Stimulated activated CD4-positive, alpha-beta T cell treated with anti-CD3 and anti-CD28 coated beads, Interleukin-12 subunit alpha, Interleukin-12 subunit beta, amount 100 ng/mL, for 24 hours (primary cell): Measurements from ENCODE around the gene ANKS3.

Source experiments
- DNase-seq, 2 experiments: peaks; one replicate each; pipeline ENCODE4 v3.0.0-alpha.2; 2020; ENCODE audit warnings: low read depth in 2 of 2

ANKS3 gene

GRCh38 chr16:4673387-4674046 is 60.6 kb downstream of the ANKS3 start:
- DNase-seq: no peak

DNA sequence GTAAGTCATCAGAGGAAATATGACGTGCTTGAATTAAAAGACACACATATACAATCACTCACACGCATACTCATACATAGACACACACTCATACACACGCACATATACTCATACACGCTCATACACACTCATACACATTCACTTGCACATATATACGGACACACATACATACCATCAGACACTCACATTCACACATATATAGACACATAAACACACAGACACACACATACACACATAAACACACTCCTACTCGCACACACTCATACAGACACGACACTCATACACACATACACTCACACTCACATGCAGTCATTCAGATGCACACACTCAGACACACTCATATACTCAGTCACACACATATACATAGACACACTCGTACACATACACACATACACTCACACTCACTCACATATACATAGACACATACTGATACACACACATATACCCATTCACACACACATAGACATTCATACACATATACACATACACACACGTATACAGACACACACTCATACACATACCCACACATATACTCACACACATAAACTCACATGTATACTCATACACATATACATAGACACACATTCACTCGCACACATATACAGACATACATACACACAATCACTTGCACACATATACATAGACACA is 65.6 kb downstream of the ANKS3 start:
- no peak for DNase-seq

- no peak for DNase-seq
Observed at GRCh38 chr16:4667203-4667963, 66.7 kb downstream of the ANKS3 start.

- DNase-seq: no peak
Observed at GRCh38 chr16:4666537-4667202, 67.4 kb downstream of the ANKS3 start.

DNA sequence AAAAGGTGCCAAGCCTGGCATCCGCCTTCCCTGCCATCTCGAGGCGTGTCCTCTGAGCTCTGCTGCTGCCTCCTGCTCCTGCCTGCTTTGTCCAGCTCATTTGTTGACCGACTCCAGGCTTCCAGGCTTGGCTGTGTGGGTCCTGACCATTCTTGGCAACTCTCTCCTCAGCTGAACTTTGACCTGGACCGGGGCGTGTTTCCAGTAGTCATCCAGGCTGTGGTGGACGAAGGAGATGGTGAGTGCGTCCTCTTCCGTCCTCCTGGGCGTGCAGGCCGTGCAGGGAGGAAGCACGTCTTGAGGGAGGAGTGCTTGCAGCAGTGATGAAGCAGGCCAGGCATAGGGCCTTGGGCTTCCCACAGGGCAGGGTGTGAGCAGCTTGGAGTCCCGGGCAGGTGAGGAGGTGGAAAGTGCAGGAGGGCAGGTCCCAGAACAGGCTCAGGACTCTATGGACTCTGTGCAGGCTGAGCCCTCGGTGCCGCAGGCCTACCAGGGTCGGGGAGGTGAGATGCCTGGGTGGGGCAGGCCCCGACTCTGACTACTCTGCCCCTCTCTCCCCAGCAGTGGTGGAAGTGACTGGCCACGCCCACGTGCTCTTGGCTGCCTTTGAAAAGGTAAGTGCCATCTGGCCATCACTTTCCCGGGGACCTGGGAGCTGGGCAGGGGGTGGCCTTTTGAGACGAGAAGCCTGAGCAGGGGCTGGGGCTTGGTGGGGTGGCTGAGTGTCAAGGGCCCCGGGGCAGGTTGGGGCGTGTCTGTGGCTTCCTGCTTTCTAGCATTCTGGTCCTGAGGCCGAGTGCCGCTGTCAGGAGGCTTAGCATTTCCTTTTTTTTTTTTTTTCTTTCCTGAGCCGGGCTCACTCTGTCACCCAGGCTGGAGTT is 69.3 kb downstream of the ANKS3 start:
- peak in 1 of 2 experiments; percentile 31 for DNase-seq

DNA sequence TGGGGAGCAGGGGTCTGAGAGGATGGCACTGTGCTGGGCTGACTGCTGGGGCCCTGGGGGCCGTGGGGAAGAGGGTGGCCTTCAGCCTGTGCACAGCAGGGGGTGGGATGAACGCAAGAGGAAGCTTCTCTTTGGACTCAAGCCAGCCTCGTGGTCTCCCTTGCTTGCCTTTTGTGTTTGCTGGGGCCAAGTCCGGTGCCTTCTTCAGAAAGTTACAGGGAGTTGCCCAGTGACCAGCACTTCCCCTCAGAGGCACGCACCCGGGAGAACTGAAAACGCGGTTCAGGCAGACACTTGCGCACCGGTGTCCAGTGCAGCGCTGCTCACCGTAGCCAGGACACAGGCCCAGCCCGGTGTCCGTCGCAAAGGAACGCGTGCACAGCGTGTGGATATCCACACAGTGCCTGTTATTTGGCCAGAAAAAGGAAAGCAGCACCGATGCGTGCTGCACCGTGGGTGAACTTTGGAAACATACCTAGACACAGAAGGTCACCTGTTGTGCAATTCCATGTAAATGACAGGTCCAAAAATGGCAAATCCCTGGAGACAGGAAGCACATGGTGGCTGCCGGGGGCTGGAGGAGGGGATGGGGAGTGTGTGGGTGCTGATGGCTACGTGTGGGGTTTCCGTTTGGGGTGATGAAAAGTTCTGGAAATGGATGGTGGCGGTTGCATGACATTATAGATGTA is 70.2 kb downstream of the ANKS3 start:
- no peak for DNase-seq

DNA sequence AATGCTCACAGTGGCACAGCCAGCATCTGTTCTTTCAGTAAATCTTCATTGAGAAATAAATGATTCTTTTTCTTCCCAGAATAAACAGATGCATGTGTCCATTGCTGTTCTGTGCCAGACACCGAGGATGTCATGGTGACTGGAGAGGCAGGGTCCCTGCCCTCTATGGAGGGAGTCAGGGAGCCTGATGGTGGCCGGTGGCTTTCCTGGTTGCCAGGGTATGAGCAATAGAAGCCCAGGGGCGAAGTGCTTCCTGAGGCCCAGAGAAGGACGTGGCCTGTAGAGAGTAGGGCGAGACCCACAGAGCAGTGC is 70.7 kb downstream of the ANKS3 start:
- DNase-seq: no peak

DNA sequence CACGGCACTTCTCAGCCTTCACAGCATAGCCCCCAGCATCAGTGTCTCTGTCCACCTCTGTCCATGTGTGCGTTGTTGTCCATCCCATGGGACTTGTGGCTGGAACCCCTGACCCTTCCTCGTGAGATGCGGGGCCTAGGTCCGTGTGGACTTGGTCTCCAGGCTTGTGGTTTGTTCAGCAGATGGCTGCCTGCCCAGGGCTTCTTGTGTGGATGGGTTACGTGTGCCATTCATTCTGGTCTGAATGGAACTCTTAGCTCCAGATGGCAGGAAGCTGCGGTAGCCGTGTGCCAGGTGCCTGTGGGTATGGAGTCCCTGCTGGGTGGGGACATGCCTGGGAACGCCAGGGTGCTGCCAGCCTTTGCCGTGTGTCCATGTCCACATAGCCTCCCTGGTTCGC is 72.4 kb downstream of the ANKS3 start:
- DNase-seq: no peak

DNA sequence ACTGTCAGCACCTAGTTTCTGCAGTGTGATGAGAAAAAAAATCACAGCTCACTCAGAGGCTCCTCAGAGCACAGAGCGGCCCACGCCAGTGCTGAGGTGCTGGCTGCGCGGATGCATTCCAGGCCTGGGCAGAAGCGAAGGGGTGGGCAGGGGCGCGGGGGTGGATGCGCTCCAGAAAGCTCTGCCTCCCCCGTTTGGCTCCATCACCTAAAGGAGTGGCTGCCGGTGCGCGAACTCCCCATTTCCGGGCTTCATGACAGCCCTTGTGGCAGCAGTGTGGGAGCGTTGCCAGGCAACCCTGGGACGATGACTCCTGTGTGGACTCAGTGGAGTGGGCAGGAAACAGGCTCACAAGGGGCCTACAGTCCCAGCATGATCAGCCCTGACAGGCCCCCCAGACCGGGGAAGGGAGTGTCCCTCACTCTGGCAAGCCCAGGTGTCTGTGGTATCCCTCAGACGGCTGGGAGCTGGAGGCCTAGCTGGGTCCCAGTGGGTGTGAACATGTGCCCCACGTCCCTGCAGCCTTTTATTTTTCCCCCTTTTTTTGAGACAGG is 73.5 kb downstream of the ANKS3 start:
- peak; percentile 40 to 70 for DNase-seq

DNA sequence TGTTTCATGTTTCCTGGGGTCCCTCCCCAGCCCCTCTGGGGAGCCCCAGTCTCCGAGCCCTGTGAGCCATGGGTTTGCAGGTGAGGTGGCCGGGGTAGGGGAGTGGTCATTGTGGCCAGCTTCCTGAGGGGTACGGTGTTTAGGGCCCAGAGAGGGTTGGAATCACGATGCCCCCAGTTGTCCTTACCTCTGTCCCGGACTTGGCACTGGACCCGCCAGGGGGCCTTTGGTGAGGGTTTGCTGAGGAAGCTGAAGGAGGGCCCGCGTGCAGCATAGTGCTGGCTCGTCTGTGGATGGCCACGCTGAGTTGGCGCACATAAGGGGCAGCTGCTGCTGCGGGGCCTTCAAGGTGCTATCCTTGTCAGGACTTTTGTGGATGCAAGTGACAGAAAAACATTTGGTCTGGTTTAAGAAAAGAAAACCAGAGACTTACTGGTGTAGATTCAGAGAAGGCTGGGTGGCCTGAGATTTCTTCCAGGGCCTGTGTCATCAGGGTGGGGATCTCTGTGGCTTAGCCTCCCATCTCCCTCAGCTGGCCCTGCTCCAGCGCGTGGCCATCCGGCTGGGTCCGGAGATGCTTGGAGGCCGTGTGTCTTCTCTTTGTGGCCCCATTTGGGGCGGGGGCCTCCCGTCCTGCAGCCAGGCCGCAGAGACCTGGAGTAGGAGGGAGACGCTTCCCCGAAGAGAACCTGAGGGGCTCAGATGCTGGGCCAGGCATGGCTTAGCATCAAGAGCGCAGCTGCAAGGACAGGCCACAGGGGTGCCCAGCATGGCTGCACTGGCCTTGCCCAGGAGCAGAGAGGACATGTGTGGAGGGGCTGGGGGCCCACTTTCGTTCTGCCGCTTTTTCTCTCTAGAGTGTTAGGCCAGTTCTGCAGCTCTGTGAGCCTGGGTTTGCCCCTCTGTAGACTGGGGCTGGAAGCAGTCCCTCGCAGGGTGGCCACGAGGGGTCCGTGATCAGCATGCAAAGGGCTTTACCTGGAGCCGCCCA is 74.4 kb downstream of the ANKS3 start:
- DNase-seq: no peak

GRCh38 chr16:4656695-4657686 is 77.1 kb downstream of the ANKS3 start:
- no peak for DNase-seq

GRCh38 chr16:4656221-4656620 is 77.8 kb downstream of the ANKS3 start:
- DNase-seq: no peak

- no peak for DNase-seq
Observed at GRCh38 chr16:4655801-4656200, 78.3 kb downstream of the ANKS3 start.

DNA sequence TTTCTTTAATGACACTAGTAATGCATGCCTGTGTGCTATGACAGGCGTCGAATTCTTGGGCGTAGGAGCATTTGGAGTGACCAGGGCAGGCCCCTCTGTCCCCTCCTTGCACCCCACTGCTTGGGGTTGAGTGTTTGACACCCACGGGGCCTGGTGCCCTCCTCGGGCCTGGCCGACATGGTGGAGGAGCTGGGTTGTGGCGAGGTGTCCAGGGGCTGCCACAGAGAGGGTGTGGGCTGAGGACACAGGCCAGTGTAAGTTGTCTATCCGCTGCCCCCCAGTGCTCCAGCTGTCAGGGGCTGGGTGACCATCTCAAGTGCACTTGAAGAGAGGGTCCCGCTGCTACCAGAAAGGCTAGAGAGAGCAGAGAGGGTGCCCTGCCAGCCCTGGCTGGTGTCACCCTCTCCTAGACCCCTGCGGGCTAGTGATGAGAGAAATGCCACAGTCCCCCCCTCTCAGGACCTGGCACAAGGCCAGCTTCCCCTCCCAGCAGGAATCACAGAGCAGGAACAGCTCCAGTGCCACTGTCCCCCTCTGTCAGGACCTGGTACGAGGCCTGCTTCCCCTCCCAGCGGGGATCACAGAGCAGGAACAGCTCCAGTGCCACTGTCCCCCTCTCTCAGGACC is 79.0 kb downstream of the ANKS3 start:
- no peak for DNase-seq

- DNase-seq: no peak
Observed at GRCh38 chr16:4654011-4654963, 79.8 kb downstream of the ANKS3 start.

DNA sequence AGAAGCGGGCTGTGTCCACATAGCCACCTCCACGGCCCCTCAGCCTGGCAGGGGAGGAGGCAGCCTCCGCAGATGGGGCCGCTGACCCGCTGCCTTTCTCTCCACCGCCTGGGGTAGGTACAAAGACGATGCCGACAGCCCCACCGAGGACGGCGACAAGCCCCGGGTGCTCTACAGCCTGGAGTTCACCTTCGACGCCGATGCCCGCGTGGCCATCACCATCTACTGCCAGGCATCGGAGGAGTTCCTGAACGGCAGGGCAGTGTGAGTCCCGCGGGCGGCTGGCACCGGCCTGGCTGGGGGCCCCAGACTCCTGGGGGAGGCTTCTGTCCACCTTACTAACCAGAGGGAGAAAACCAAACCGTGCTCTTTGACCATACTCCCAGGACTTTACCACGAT is 81.5 kb downstream of the ANKS3 start:
- DNase-seq: no peak

DNA sequence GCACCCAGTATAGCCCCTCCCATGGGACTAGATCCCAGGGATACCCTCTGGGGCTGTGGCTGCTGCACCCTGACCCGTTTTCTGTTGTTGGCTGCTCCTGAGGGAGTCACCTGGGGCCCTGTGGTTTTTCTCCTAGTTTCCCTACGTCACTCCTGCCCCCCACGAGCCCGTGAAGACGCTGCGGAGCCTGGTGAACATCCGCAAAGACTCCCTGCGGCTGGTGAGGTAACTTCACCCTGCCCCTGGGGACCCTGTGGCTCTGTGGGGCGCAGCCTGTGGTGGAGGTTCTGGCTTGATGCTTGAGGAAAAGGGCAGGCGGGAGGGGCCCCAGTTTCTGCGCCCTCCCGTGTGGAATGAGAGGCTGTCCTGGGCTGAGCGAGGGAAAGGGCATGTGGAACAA is 82.2 kb downstream of the ANKS3 start:
- no peak for DNase-seq
